HG03342 (cell line): Measurements from ENCODE around the gene NDUFS6.
"Not testable (repeated sequence)": the region's sequence is repeated elsewhere in the genome, so short reads cannot be mapped to it uniquely, and the experiment has no call there.

Source experiments
- ATAC-seq: cut with Tn5 transposase; IDR thresholded peaks from one replicate; pipeline ENCODE4 v1.9.1; 2021; ENCODE audit warnings: mild to moderate bottlenecking, moderate library complexity; ENCODE audit not compliant: unreplicated experiment

The NDUFS6 gene

DNA sequence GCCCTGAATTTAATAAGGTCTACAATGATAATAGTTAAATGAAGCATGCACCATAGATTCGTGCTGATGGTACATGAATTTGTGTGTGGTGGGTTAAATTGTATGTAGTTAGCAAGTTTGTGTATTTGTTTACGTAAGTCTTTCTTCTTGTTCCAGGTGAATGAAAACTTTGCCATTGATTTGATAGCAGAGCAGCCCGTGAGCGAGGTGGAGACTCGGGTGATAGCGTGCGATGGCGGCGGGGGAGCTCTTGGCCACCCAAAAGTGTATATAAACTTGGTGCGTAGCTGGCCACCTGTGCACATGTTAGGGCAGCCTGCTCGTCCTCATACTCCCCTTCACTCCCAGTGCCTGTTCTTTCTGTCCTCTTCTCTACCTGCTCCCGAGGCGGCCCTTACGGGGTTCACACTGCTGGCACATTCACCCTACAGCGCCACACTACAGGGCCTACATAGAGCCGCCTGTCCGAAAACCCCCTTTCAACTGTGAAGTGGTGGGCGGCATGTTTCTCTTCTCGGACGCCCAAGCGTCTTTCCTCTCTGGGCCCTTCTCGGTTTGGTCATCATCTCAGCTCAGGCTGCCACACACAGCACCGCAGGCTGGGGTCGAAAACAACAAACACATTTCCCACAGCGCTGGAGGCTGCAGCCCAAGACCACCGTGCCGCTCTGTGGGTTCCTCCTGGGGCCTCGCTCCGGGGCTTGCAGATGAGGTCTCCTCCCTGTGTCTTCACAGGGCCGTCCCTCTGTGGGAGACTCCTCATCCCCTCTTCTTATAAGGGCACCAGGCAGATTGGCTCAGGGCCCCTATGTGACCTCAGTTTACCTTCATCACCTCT is 13.2 kb downstream of the NDUFS6 start:
- ATAC-seq: no peak

DNA sequence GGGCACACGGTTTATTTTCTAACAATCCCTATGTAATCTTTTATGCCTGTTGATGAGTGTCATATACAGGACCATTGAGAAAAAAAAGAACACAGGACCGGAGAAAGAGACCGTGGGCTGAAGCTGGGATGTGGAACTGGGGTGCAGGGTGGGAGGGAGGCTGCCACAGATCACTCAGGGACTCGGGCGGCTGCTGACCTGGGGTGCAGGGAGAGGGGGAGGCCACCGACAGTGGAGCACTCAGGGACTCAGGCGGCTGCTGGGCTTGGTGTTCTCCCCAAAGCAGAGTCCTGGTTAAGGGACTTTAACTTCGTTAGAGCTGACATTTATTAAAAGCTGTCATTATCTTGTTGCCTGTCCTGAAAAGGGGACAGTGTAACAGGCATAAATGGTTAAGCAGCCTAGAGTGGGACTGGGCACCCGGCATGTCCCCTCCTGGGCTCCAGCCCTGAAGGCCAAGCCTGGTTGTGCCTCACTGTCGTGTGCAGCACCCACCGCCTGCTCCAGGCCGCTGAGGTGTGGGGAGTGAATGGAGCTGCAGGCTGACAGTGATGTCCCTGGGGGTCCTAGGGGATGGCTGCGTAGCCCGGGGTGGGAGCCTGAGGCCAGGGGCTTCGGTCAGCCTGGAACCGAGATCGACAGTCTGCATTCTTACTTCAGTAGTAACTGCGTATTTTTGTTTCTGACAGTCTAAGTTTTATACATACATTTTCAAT is 14.0 kb downstream of the NDUFS6 start:
- ATAC-seq: no peak

DNA sequence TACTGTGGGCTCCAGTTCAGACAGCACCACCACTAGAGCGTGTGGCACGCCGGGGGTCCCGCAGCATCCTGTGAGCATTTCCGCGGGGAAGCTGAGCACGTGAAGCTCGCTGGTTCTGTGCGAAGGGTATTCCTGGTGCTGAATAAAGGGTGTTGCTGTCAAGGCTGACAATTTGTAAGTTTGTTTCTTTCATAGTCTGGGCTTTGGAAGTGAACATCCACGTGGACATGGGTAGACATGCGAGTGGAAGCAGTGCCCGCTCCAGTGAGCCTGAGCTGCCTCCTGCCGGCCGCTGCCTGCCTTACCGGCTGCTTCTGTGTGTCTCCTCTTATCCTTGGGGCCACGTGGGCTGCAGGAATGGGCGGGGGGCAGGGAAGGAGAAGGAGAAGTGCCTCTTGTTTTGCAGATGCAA is 14.7 kb downstream of the NDUFS6 start:
- no peak for ATAC-seq

DNA sequence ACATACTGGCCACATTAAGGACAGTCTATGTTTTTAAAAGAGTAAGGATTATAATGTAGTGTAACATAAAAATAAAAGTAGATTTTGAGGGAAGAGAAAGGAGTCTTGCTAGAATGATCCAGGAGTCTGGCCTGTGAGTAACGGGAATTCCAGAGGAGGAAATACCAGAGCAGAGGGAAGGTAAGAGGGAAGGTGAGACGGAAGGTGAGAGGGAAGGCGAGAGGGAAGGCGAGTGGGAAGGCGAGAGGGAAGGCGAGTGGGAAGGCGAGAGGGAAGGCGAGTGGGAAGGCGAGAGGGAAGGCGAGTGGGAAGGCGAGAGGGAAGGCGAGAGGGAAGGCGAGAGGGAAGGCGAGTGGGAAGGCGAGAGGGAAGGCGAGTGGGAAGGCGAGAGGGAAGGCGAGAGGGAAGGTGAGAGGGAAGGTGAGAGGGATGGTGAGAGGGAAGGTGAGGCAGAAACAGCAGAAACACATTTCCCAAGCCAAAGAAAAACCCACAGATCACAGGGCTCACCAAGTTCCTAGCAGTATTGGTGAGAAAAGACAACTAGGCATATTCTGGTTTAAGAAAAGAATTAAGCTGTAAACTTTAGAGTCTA is 15.4 kb downstream of the NDUFS6 start:
- not testable (repeated sequence) for ATAC-seq

DNA sequence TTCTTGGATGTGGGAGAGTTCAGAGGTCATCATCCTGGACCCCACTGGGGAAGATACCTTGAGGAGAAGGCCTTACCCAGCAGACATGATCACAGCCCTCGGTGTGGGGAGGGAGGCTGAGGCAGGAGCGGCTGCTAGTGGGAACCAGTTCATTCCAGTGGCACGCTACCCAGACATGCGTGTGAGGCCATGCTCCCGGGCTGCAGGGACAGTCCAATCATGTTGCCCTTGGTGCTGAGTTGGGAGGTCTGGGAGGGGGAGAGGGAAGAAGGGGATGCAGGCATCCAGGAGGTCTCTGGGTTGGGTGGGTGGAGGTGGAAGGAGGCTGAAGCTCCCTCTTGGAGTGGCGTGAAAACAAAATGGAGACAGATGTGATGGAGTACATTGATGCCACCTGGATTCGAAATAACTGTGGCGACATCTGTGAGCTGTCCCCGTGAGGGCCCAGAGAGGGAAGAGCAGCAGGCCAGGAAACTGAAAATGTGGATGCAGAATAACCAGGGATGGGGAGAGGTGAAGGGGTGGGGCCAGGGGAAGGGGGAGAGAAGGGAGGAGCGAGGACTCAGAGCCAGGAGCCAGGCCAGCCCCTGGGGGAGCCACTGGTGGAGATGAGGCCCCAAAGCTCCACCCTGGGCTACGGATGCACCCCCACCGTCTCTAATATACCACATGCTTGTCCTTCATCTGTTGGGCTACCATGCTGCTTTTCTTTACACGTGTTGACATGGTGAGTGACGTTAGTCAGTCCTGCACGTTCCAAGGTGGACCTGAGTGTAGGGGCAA is 16.2 kb downstream of the NDUFS6 start:
- no peak for ATAC-seq

DNA sequence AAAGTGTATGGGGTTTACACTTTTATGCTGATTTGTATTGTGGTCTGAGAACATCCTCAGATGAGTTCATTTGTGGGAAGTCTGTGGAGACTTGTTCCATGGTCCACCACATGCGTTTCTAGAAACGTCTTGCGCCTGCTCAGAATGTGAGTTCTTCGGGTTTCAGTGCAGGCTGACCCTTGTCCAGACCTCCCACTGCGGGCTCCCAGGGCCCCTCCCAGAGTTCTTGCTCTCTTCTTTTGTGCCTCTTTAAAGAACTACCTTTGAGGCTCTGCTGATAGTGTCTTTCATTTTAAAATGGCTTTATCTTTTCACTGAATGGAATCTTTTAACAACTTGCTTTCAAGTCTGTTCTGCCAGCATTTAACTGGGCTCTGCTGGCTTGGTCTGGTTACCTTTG is 17.6 kb downstream of the NDUFS6 start:
- ATAC-seq: no peak

DNA sequence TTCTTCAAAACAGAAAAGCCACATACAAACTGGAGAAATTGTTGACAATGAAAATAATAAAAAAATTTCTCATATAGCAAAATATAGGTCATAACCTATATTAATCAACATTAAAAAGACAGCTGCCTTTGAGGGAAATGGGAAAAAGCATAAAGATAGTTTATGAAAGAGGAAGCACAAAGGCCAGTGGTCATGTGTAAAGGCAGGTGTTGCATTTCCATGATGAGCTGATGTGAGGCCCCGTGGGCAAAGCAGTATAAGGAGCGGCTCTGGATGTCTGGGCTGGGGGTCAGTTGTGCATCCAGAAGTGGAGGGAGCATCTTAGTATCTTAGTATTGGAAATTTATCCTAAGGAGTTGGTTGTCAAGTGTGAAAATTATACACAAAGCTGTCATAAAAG is 18.3 kb downstream of the NDUFS6 start:
- ATAC-seq: no peak

DNA sequence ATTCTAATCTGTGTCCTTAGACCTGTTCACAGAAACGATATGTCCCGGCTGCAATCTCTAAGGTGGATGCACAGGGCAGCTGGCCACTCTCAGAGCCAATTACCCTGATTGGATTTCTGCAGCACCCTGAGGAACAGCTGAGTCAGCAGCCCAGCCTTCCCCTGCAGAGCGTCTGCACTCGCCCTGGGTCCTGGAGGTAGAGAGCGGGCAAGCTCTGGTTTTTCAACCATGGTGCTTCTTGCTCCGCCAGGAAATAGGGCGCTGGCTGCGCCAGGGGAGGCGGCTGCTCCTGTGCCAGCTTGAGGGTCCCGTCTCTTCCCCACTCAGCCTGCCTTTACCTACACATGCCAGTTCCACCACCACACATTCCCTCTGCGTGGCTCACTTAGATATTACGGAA is 19.2 kb downstream of the NDUFS6 start:
- no peak for ATAC-seq

DNA sequence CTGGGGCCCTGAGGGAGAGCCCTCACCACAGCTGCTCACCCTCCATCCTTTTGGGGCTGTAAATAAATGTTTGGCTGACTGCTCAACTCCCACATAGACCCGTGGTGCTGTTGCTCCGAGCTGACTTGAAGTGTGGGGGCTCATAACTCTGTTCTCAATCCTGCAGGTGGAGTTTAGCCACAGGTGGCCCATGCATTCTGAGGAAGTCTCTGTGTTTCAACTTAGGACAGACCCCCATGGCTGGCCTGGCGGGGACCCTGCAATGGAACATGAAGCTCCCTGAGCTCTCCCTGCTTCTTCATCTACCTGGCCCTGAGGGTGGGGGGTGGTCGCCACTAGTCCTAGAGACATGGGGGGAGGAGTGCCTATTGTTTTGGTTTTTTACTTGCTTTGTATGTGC is 19.7 kb downstream of the NDUFS6 start:
- ATAC-seq: no peak

DNA sequence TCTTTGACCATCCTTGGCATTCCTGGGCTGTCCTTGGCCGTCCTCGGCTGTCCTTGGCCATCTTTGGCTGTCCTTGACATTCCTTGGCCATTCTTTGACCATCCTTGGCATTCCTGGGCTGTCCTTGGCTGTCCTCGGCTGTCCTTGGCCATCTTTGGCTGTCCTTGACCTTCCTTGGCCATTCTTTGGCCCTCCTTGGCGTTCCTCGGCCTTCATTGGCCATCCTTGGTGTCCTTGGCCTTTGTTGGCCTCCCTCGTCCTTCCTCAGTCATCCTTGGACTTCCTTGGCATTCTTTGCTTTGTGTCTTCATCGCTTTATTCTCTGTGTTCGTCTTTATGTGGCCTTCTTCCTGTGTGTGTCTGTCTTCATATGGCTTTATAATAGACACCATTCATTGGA is 20.7 kb downstream of the NDUFS6 start:
- no peak for ATAC-seq

DNA sequence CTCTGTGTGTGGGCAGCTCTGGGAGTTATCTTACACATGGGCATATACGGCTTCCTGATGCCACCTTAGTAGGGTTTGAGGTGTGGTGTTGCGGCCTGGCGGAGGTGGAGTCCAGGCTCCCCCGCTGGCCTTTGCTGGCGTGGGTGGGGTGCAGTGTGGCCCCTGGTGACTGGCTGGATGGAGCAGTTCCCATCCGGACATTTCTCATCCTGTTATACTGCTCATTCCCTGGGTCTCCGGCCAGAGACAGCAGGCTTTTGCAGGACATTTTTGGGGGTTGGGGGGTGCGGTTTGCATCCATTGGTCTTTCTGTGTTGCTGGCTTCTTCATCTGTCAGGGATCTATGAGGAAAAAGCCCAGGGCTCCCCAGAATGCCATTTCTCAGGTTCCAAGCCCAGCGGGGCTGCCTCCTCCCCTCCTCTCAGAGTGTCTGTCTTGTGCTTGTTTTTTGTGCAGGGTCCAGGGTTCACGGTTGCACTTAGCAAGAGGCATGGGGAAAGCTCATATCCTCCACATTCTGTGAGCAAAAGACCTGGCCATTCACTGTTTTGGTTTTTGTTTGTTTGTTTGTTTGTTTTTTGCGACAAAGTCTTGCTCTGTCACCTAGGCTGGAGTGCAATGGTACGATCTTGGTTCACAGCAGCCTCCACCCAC is 22.3 kb downstream of the NDUFS6 start:
- ATAC-seq: no peak

DNA sequence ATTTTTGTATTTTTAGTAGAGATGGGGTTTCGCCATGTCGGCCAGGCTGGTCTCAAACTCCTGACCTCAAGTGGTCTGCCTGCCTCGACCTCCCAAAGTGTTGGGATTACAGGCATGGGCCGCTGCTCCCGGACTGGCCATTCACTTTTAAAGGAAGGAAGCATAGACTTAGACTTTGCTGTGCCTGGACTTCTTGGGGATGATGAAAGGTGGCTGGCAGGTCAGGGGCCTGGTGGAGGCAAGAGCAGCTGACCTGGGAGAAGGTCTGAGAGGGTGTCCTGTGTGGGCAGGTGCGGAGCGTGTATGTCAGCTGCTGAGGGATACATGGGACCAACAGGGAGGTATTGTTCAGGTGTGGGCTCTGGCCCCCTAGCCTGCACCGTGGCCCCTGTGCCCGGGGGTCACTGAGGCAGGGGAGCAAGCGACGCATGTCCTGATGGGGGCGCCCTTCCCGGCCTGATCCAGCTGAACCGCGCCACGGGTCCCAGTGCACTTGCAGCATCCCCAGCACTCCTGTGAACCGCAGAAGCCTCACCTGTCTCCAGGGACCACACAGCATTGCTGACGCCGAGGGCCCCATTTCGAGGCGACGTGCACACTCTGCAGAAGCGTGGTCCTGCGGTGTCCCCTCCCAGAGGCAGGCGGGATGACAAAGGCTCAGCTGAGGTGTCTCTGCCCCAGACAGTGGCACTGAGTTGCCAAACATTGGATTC is 23.1 kb downstream of the NDUFS6 start:
- no peak for ATAC-seq

DNA sequence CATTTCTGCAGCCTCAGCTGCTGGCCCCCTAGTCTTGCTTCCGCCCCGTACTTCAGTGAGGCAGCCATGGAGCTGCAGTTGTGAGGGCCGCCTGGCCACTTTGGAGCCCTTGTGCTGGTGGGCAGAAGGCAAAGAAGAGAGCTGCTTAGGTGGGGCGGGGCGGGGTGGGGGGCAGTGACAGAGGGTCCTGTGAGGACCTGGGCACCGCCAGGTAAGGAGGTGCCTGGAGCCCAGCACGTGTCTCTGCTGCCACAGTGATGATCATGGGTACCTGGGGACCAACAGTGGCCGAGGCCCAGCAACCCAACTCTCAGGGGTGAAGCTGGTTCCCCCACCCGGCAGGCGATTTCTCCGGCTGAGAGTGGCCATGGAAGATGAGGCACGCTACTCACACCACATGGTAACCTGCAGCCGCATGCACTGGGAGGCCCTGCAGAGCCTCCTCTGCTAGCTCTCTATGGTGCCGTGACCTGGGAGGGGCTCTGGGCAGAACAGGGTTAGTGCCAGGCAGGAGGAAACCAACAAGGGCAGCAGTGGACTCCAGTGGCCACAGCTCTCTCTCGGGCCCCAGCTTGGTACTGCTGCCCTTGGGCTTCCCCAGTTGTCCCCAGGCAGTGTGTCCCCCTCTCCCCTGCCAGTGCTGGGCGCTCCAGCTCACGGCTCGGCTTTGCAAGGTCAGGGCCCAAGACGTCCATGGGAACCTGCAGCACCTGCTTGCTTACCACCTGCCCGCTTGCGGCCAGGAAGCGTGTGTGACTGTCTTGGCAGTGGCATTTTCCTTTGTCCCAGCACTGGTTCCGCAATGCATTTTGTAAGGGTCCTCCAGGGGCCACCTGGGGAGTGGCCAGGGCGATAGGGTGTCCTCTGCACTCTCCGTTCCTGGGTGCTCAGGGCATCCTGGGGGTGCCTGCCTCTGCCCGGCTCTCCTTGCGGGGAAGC is 24.0 kb downstream of the NDUFS6 start:
- no peak for ATAC-seq

DNA sequence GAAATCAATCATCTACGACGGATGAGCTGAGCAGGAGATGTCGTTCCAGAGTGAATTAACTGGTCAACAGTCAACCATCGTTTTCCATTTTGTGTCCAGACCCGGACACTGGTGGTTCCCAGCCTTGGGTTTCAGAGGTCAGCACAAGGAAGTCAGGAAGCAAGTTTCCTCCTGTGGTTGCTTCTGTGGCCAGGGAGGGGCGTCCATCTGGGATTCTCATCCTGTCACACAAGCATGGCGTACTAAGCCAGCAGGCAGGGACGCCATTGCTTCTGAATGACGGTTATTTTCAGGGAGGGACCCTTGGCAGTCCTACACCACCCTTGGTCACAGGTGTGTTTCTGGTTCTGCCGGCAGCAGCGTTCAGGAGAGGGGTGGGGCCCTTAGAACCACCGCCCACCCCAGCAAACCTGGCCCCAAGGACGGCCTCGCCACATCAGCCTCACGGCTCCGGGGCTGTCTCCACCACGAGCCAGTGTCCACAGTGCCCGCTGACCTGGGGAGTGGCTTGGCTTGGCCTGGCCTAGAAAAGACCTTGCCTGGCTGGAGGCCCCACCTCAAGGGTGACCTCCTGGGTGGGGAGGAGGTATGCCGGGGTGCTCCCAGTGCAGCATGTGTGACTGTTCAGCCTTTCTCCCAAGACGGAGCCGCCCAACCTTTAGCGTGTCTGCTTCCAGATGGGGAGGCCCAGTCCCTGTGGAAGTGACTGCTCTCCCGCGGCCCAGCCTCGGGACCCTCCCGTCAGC is 25.2 kb downstream of the NDUFS6 start:
- no peak for ATAC-seq

DNA sequence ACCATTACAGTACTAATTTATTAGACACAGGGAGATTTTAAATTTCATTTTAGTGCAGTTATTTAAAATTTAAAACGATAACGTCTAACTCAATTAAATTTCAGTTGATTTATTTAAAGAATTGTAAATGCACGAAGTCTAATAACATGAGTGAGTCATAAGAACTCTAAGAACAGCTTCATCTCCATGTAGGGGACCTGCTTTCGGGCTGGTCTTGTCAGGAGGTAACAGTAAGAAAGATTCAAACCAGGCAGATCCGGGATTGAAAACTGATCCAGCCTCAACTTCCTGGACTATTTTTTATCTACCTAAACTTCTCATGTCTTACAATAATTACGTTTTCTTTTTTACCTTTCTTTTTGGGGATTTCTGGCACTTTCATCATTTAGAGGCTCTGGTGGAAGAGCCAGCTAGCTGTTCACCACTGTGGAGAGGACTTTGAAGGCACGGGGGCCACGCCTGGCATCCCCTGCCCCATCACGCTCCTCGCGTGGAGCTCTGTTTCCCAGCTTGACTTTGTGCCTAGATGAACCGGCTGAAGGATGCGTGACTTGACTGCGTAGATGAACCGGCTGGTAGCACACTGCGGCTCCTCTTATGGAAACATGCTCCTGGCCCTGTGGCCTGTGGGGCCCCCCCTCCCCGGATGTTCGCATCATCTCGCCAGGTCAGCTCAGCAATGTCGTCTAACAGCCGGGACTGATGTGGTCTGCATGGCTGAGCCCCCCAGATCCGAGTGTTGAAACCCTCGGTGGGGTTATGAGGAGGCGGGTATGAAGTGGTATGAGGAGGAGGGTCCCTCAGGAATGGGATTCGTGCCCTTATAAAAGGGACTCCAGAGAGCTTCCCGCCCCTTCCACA is 26.0 kb downstream of the NDUFS6 start:
- no peak for ATAC-seq

DNA sequence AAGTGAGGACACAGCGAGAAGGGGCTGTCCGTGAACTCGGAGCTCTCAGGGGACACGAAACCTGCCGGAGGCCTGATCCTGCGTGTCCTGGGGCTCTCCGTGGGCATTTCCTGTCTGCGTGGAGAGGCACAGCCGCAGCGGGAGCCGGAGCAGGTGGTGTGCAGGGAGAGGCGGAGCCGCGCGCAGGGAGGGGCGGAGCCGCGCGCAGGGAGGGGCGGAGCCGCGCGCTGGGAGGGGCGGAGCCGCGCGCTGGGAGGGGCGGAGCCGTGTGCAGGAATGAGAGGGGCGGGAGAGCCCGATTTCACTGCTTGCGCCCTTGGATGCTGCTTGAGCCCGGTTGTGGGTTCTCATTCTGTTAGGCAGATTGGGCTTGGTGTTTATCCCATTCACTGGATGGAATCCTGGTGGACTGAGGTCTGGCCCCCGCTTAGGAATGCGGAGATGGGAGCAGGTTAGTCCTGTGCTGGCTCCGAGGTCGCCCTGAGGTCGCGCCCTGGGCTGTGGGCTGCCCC is 26.7 kb downstream of the NDUFS6 start:
- ATAC-seq: no peak

DNA sequence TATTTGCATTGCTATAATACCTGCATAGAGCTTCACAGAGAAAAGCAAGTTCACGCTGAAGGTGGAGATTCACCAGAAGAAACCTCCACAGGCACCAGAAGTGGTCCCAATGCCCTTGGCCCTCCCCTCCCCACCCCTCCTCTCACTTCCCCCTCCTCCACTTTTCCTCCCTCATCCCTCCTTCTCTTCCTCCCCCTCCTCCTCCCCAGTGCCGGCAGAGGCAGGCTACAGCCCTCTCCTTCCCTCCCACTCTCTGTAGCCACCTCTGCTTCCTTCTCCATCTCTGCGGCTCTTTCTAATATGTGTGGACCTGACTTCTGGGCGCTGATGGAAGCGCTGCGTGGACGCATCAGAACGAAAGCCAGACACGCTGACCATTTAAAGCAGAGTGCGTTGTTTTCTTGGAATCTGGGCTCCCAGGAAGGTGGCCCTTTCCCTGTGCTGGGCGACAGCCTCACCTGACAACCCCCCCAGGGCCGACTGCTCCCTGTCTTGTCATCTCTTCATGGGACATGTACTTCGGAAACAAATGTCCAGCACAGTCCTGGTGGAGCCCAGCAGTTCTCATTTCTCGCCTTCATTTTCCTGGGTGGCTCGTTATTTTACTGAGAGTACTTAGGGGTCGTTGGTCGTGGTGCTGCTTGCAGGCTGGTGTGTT is 29.5 kb downstream of the NDUFS6 start:
- ATAC-seq: no peak
